ENCODE results near the gene MAP3K9.

Gene MAP3K9

GRCh38 chr14:70827347-70827746 lies 18.0 kb upstream of the MAP3K9 start:
- Histone ChIP-seq H4K20me1 (ENCODE audit: insufficient read depth, low read length) (no peaks in the 10 kb centered on the region), H3K36me3 (replicated peaks; ENCODE audit: insufficient read depth, low read length) (no peaks in the 10 kb centered on the region), H3K4me2 (ENCODE audit: low read depth, low read length) (no peak overlapping the region), H3K27me3 (replicated peaks; ENCODE audit: insufficient read depth, low read length) (no peaks in the 10 kb centered on the region), H3K4me1 (ENCODE audit: low read length) (no peaks in the 10 kb centered on the region), H3K9me2 (replicated peaks; ENCODE audit: insufficient read depth, low read length) (no peaks in the 10 kb centered on the region), H3K9me3 (replicated peaks; ENCODE audit: insufficient read depth, low read length) (no peaks in the 10 kb centered on the region), H2AFZ (ENCODE audit: low read length) (no peak overlapping the region), H3K4me3 (ENCODE audit: low read length) (no peak overlapping the region), H3F3A (ENCODE audit: insufficient read depth, low read length) (no peaks in the 10 kb centered on the region), H3K79me2 (ENCODE audit: low read length) (no peaks in the 10 kb centered on the region), H3K9ac (ENCODE audit: low read length) (no peak overlapping the region), H3K27ac (ENCODE audit: low read length) (no peak overlapping the region)
- DNase-seq: no peak
- TF ChIP-seq EZH2 (optimal IDR thresholded peaks at IDR 0.05; ENCODE audit: low read depth, low read length) (no peak), EZH2phosphoT487 (IDR thresholded peaks at IDR 0.05; ENCODE audit: low read length) (no peak)
- TF ChIP-seq, protein P1, sequence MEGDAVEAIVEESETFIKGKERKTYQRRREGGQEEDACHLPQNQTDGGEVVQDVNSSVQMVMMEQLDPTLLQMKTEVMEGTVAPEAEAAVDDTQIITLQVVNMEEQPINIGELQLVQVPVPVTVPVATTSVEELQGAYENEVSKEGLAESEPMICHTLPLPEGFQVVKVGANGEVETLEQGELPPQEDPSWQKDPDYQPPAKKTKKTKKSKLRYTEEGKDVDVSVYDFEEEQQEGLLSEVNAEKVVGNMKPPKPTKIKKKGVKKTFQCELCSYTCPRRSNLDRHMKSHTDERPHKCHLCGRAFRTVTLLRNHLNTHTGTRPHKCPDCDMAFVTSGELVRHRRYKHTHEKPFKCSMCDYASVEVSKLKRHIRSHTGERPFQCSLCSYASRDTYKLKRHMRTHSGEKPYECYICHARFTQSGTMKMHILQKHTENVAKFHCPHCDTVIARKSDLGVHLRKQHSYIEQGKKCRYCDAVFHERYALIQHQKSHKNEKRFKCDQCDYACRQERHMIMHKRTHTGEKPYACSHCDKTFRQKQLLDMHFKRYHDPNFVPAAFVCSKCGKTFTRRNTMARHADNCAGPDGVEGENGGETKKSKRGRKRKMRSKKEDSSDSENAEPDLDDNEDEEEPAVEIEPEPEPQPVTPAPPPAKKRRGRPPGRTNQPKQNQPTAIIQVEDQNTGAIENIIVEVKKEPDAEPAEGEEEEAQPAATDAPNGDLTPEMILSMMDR (IDR thresholded peaks at IDR 0.05; ENCODE audit: low read length): no peak

DNA sequence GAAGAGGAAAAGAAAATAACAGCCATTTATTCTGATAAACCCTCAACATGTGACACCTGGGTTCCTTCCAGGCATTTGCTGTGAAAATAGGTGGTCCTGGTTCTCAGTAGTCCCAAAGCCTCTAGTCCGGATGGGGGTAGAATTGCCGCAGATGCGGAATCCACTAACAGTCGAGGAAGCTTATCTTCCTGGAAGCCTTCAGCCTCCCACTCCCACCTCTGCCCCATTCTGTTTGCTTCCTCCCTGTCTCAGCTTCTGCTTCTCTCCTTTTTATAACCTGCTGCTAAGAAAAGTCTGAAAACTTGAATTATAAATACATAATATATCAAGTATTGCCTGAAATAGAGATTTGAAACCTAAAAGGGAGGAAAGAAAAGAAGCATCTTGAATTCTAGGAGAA lies 14.0 kb upstream of the MAP3K9 start:
- no peaks in the 10 kb centered on the region for H3K36me3 ChIP-seq (replicated peaks; ENCODE audit: insufficient read depth, low read length)
- no peak overlapping the region for H3K27ac ChIP-seq (ENCODE audit: low read length)
- H3K4me2 ChIP-seq (ENCODE audit: low read depth, low read length): no peak overlapping the region
- no peak overlapping the region for H3K4me3 ChIP-seq (ENCODE audit: low read length)
- H4K20me1 ChIP-seq (ENCODE audit: insufficient read depth, low read length): no peaks in the 10 kb centered on the region
- no peak for DNase-seq
- H3K9ac ChIP-seq (ENCODE audit: low read length): no peak overlapping the region
- no peak for TF ChIP-seq EZH2phosphoT487 (IDR thresholded peaks at IDR 0.05; ENCODE audit: low read length)
- no peak for TF ChIP-seq EZH2 (optimal IDR thresholded peaks at IDR 0.05; ENCODE audit: low read depth, low read length)
- TF ChIP-seq, protein P1 (IDR thresholded peaks at IDR 0.05; ENCODE audit: low read length): no peak
- no peaks in the 10 kb centered on the region for H3K9me2 ChIP-seq (replicated peaks; ENCODE audit: insufficient read depth, low read length)
- no peaks in the 10 kb centered on the region for H3K27me3 ChIP-seq (replicated peaks; ENCODE audit: insufficient read depth, low read length)
- no peaks in the 10 kb centered on the region for H3K79me2 ChIP-seq (ENCODE audit: low read length)
- no peaks in the 10 kb centered on the region for H3K9me3 ChIP-seq (replicated peaks; ENCODE audit: insufficient read depth, low read length)
- H3K4me1 ChIP-seq (ENCODE audit: low read length): no peaks in the 10 kb centered on the region
- H3F3A ChIP-seq (ENCODE audit: insufficient read depth, low read length): no peaks in the 10 kb centered on the region
- H2AFZ ChIP-seq (ENCODE audit: low read length): no peak overlapping the region

GRCh38 chr14:70822530-70823185 lies 13.3 kb upstream of the MAP3K9 start:
- Histone ChIP-seq H3K4me3 (ENCODE audit: low read length) (peak overlapping the region; percentile 65), H3F3A (ENCODE audit: insufficient read depth, low read length) (no peaks in the 10 kb centered on the region)

More at GRCh38 chr14:70822530-70823185, 13.3 kb upstream of the MAP3K9 start:
- Histone ChIP-seq H3K9me2 (replicated peaks; ENCODE audit: insufficient read depth, low read length) (no peaks in the 10 kb centered on the region), H4K20me1 (ENCODE audit: insufficient read depth, low read length) (no peaks in the 10 kb centered on the region), H3K27me3 (replicated peaks; ENCODE audit: insufficient read depth, low read length) (no peaks in the 10 kb centered on the region), H3K4me2 (ENCODE audit: low read depth, low read length) (peak overlapping the region; percentile 83), H3K36me3 (replicated peaks; ENCODE audit: insufficient read depth, low read length) (no peaks in the 10 kb centered on the region), H3K9ac (ENCODE audit: low read length) (no peak overlapping the region), H2AFZ (ENCODE audit: low read length) (peak overlapping the region; percentile 56; the same call in 1 of the 2 replicates), H3K9me3 (replicated peaks; ENCODE audit: insufficient read depth, low read length) (no peaks in the 10 kb centered on the region), H3K79me2 (ENCODE audit: low read length) (no peaks in the 10 kb centered on the region), H3K4me1 (ENCODE audit: low read length) (no peaks in the 10 kb centered on the region), H3K27ac (ENCODE audit: low read length) (no peak overlapping the region)
- DNase-seq: peak; percentile 17
- TF ChIP-seq, protein P1 (IDR thresholded peaks at IDR 0.05; ENCODE audit: low read length): no peak
- TF ChIP-seq EZH2 (optimal IDR thresholded peaks at IDR 0.05; ENCODE audit: low read depth, low read length) (no peak), EZH2phosphoT487 (IDR thresholded peaks at IDR 0.05; ENCODE audit: low read length) (no peak)
